T-helper 2 cell treated with Interferon-gamma antibody and Interleukin-4, amounts not matched to agents 100 ng/mL and 5 ng/mL, for 36 hours (primary cell): ENCODE data around the gene GNGT2. TPM values are rescaled to one million over a fixed set of nuclear protein-coding genes. Genes with fewer than 3 reads are reported as not detected.
"Not testable (repeated sequence)": the region's sequence is repeated elsewhere in the genome, so short reads cannot be mapped to it uniquely, and the experiment has no call there.

Source experiments
- intact Hi-C: fragments of 100-400 bp; cut with micrococcal nuclease; formaldehyde crosslinking; loops from one replicate; pipeline ENCODE4 v1.15.1; 2023
- total RNA-seq: library from RNA; stranded (reverse); gene quantifications from 2 replicates; pipeline ENCODE4 v1.2.3, GENCODE V29; 2022

The GNGT2 gene
- total RNA-seq, 1 donor from 2014 or later: 13.7 TPM

DNA sequence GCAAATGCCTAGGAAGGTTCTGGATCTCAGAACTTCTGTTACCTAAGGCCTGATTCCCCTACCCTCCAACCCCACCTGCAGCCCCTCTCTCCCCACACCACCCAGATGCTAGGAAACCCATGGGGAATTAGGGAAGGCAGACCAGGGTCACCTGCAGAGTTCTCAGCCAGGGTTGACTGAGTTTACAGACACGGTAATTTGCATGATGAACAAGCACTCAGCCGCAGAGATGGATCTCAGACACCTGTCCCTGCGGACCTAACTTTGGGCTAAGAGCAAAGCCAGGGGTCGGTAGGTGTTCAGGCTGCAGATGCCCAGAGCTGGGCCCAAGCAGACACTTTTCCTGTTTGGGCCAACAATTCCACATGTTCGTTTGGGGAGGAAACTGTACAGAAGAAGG is 3.0 kb upstream of the GNGT2 start:
- intact Hi-C loops: no loop called here

GRCh38 chr17:49209061-49209571 is 1.3 kb downstream of the GNGT2 start:
- intact Hi-C loops: no loop called here

DNA sequence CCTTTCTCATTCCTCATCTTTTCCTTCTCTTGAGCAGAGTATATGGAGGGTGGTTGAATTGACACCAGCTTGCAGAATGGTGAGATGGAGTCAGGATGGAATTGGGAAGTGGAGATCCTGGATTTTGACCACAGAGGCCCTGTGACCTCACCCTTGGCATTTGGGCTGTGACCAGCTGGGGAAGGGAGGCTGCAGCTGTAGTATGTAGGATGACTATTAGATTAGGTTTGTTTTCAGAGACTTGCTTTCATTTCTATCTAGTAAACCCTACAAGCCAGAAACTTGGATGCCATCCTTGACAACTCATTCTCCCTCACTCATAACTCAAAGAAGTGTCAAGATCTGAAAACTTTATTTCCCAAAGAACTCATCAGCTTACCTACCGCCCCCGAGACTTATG is 5.9 kb downstream of the GNGT2 start:
- intact Hi-C loops: no loop called here

DNA sequence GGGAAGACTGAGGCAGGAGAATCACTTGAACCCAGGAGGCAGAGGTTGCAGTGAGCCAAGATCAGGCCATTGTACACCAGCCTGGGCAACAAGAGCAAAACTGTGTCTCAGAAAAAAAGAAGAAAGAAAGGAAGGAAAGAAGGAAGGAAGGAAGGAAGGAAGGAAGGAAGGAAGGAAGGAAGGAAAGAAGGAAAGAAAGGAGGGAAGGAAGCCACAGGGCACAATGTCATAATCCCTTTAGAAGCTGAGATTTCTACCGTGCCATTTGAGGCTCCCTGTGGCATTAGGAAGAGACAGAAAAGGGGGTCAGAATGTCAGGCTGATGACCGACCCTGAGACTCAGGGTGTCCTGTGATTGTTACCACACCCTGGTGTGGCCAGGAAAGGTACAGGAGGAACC is 6.6 kb downstream of the GNGT2 start:
- intact Hi-C loops: no loop called here

DNA sequence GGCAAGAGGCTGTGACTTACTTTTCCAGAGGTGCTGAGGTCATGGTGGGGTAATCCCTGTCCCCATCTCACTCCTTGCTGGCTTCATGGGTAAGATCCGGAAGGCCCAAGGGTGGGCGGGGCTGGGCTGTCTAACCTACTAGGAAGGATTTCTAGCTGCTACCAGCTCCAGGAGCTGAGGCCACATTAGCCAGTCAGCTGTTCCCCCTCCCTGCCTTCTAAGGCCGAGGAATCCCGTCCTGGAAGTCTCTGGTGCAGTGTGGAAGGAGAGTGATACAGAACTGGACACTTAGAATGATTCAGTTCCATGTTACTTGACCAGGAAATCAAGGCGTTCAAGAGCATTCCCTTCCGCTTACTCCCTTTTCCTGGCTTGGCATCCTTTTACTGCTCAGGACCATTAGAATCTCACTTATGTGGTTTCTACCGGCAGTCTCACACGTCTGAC is 8.9 kb downstream of the GNGT2 start:
- intact Hi-C loops: no loop called here

DNA sequence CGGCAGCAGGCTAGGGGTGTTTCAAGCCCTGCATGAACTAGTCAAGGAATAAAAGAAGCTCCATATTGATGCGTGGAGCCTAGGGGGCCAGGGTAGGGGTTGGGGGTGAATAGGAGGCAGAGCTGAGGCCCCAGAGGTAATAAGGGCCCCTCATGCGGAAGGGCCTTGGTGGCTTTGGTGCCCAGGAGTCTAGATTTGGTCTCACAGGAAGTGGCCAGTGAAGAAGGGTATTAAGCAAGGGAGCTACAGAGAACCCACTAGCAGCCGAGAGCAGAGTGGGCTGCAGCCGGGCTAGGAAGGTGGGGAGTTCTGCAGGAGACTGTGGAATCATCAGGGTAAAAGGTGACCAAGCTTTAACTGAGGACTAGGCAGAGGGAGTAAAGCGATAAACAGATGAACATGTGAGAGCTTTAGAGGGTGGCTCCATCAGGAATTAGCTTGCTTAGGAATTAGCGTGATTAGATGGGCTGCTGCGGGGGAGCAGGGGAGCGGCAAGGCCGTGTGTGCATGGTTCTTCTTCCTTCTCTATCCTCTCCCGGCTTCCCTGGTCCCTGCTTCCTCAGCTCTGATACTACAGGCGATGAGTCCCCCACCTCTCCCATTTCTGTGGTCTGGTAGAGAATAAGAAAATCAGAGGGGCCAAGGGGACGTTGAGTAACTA is 9.8 kb downstream of the GNGT2 start:
- intact Hi-C loops: no loop called here

DNA sequence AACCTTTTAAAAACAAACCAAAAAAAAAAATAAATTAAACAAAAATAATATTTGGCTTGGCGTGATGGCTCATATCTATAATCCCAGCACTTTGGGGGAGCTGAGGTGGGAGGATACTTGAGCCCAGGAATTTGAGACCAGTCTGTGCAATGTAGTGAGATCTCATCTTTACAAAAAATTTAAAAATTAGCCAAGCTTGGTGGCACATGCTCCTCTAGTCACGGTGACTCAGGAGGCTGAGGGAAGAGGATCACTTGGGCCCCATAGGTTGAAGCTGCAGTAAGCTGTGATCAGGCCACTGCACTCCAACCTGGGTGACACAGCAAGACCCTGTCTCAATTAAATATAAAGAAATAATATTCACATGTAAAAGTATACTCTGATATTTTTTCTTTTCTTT is 12.2 kb downstream of the GNGT2 start:
- intact Hi-C loops: loop anchor here (10.0 kb wide), 2 partner anchors 303 to 363 kb away; partner anchors contain the start of genes ATP5MC1 and CALCOCO2

GRCh38 chr17:49197346-49197998 is 12.9 kb downstream of the GNGT2 start:
- intact Hi-C loops: loop anchor here (10.0 kb wide), 2 partner anchors 303 to 363 kb away; partner anchors contain the start of genes ATP5MC1 and CALCOCO2

DNA sequence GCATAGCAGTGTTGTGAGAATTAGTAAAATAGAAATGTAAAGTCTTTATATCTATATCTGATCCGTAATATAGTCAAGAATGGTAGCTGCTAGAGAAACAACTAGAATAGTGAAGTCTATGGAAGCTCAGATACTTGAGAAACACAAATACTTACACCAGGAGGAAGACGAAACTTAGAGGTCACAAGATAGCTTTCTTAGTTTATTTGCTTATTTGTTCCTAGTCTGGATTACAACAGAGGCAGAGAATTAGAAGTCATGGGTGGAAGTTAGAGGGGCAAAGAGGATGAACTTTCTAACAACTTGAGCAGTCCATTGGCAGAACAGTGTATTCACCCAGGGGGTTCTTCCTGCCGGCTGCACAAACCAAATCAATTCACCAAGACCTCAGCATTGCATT is 13.9 kb downstream of the GNGT2 start:
- intact Hi-C loops: loop anchor here (10.0 kb wide), 2 partner anchors 302 to 362 kb away; partner anchors contain the start of genes ATP5MC1 and CALCOCO2

DNA sequence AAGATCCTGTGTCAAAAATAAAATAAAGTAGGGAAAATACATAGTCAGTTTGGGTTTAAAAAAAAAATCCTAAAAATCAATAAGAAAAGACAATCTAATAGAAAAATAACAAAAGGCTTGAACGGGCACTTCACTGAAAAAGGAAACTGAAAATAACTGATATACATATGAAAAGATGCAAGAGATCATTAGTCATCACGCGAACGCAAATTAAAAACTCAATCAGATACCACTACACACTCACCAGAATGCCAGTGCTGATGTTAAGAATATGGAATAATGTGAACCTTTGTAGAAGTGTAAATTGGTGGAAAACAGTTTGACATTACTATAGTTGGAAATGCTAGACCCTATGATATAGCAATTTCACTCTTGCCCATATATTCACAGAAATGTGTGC is 14.6 kb downstream of the GNGT2 start:
- intact Hi-C loops: loop anchor here (10.0 kb wide), 2 partner anchors 301 to 361 kb away; partner anchors contain the start of genes ATP5MC1 and CALCOCO2

GRCh38 chr17:49194297-49194607 is 16.1 kb downstream of the GNGT2 start:
- intact Hi-C loops: loop anchor here (5.0 to 10.0 kb wide), 3 partner anchors 299 to 483 kb away; partner anchors contain the start of genes ATP5MC1, CALCOCO2 and SPOP

DNA sequence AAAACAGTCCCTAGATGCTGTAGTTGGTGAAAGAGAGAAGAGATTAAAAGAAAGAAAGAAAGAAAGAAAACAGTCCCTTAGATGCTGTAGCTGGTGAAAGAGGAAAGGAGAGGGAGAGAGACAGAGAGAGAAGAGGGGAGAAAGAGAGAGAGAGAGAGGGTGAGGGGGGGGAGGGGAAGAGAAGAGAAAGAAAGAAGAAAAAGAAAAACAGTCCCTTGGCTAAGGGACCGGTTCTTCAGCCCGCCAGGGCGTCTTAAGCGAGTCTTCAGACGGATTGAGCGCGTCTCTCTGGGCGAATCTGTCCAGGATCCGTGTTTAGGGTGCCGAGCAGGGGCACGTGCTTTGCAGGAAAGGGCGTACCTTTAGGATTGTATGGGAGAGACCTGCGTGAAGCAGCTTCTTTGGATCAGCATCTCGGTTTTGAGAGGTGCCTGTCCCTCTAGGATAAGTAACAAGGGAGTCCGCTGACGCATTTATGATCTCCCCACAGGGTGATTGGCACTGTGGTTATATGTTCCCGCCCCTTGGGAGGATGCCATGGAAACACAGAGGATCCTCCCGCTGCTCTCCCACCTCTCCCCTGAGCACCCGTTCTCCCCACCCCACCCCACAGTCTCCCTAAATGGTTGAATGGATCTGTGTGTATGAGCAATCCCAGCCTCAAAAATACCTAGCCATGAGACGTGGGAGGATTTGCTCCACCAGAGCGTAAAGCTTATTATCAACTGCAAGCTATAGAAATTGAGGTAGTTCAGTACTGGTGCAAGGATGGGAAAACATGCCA is 16.7 kb downstream of the GNGT2 start:
- intact Hi-C loops: loop anchor here (2.0 to 10.0 kb wide), 4 partner anchors 37 to 484 kb away; partner anchors contain the start of genes ATP5MC1, CALCOCO2, PHOSPHO1 and SPOP

DNA sequence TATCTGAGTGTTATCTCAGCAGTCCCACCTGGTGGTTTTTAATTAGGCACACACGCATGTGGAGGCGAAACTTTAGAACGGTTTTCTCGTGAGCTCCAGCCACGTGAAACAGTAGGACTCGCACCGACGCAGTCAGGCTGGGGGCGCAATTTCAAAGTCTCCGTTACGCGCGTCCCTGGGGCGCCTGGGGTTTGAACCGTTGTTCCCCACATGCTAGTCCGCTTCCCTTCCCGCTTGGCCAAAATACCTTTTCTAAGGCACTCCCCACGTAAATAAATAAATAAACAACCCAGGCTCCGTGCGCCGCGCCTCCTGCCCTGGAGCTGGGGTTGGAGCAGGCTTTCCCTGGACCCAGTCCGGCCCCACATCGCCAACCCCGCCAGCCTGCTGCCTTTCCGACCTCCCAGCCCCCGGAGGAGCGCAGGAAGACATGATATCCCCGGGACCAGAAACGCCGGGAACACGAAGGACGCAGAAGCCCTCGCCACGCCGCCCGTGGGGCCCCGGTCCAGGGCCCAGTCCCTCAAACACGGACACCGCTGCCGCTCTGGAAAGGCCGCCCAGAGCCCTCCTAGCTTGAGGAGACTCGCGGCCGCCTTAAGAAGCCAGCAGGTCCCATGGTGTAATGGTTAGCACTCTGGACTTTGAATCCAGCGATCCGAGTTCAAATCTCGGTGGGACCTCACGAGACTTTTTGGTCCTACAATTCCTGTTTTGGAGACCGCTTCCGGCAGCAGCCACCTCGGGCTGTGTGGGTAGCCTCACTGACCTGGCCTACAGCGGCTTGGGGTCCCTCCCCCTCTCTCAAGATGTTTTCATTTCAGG is 18.2 kb downstream of the GNGT2 start:
- intact Hi-C loops: loop anchor here (1.0 to 10.0 kb wide), 8 partner anchors 12 to 485 kb away; partner anchors contain the start of genes ABI3, ATP5MC1, CALCOCO2 and GNGT2

DNA sequence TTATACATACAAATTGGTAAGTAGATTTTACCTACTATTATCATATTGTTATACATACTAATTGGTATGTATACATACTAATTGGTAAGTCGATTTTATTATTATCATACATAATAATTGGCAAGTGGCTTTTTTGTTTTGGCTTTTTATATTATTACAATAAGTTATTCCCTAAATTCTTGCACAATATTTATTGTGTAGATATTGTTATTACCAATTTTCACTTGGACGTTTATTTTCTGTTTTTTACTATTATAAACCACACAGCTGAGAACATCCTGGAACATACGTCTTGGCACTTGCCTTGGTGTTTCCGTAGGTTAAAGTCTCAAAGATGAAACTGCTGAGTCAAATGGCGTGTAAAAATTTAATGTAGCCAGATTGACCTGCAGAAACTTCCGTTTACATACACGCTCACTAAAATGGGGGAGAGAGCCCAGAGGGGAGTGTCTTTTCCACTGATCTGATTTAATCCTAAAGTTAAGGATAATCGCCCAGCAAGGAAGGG is 18.9 kb downstream of the GNGT2 start:
- intact Hi-C loops: loop anchor here (5.0 to 10.0 kb wide), 3 partner anchors 297 to 486 kb away; partner anchors contain the start of genes ATP5MC1, CALCOCO2 and SPOP

DNA sequence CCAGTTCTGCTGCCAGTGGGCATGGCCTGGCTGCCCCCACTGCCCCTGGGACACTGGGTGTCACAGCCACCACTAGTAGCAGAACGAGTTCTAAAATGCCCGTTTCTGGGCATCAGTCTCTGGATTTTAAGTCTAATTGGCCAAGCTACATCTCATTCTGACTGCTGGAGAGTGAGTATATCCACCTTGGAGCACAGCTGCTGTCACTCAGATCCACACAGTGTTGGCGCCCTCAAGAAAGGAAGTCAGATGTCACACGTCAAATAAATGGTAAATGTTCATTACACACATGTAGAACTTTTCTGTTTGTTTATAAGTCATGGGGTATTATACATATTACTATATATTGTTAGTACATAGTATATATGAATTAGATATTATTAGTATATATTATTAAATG is 19.4 kb downstream of the GNGT2 start:
- intact Hi-C loops: loop anchor here (5.0 to 10.0 kb wide), 3 partner anchors 296 to 486 kb away; partner anchors contain the start of genes ATP5MC1, CALCOCO2 and SPOP

- intact Hi-C loops: no loop called here
Measured at GRCh38 chr17:49187301-49187700, 23.1 kb downstream of the GNGT2 start.

- intact Hi-C loops: not testable (repeated sequence)
Measured at GRCh38 chr17:49185381-49185780, 25.0 kb downstream of the GNGT2 start.

GRCh38 chr17:49184522-49184921 is 25.9 kb downstream of the GNGT2 start:
- intact Hi-C loops: not testable (repeated sequence)

- intact Hi-C loops: no loop called here
Measured at GRCh38 chr17:49183801-49184200, 26.6 kb downstream of the GNGT2 start.

- intact Hi-C loops: no loop called here
Measured at GRCh38 chr17:49183341-49183740, 27.0 kb downstream of the GNGT2 start.
